H1 (cell line): ENCODE measurements around the gene HERC5. TPM values are rescaled to one million over a fixed set of nuclear protein-coding genes. Genes with fewer than 3 reads are reported as not detected.

Experiments used
- CHD7 ChIP-seq: fragments of 300-600 bp; sonication (generic); IDR thresholded peaks from 2 replicates; pipeline ENCODE4 v1.7.1; 2012; ENCODE audit warnings: low read length, moderate library complexity, mild to moderate bottlenecking, inconsistent platforms; ENCODE audit not compliant: insufficient replicate concordance
- EZH2 ChIP-seq: fragments of 200-600 bp; sonication (generic); IDR thresholded peaks from 2 replicates; pipeline ENCODE4 v1.7.1; 2012; ENCODE audit warnings: low read depth, mild to moderate bottlenecking, moderate library complexity, low read length, inconsistent platforms; ENCODE audit not compliant: severe bottlenecking
- GTF2F1 ChIP-seq: IDR thresholded peaks from 2 replicates; pipeline ENCODE4 v1.6.1; 2012; ENCODE audit warnings: low read depth, low read length, improper control_type of control experiment, borderline replicate concordance
- SAP30 ChIP-seq: fragments of 300-600 bp; sonication (generic); IDR thresholded peaks from 2 replicates; pipeline ENCODE4 v1.7.1; 2012; ENCODE audit warnings: low read length, moderate library complexity, mild to moderate bottlenecking, inconsistent platforms; ENCODE audit not compliant: insufficient read depth, insufficient replicate concordance
- polyA plus RNA-seq, 7 experiments: library from polyadenylated mRNA; depleted of rRNA in 3 of 7; stranded (reverse) in 5 of 7; unstranded in 2 of 7; fragments of >200 nt in 5 of 7; fragments of 200-250 nt in 2 of 7; gene quantifications; 1 replicate in 5 of 7; 2 replicates in 1 of 7; 4 replicates in 1 of 7; pipeline versions ENCODE4 v1.2.1 to v1.2.3, GENCODE V29; 2011 to 2013; ENCODE audit warnings: missing spikeins in 2 of 7, mixed read lengths in 2 of 7
- total RNA-seq: library from RNA; stranded (reverse); fragmentation: NEBNext Ultra II Directional; extraction: Animal tissue kit (Norgen Biotek cat#: 25700); gene quantifications from 2 replicates; pipeline ENCODE4 v1.2.1, GENCODE V29; 2021

Gene HERC5
- total and polyA plus RNA-seq, 2 of the 8 experiments (the other 6 are each of a cell fraction or from before 2014, with no cell fraction given), result 6.6 to 20.7 TPM

DNA sequence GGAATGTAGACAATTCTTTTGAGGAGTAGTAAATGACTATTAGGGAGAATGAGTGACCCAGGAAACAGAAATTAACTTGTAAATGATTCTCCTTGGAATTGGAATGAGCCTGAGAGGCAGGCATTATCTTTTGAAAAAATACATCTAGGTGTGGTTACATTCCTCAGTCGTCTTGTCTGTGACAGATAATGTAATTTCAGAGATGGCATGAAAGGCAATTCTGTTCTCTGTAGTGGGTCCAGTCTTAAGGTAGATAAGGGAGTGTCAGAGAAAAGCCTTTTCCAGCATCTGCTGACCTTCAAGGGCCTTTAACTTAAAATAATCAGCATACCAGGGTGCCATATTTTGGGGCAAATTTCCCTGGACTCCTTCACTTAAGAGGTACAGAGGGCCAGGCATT, 43.1 kb upstream of the HERC5 start (continued):
- TF ChIP-seq CHD7 (no peak), EZH2 (no peak), SAP30 (no peak), GTF2F1 (no peak)
